K562 (cell line): ENCODE results near the gene NCOA6. TPM values are rescaled to one million over a fixed set of nuclear protein-coding genes. Genes with fewer than 3 reads are reported as not detected.

Source experiments
- CC2D1A ChIP-seq: fragments of 450-650 bp; IDR thresholded peaks from 2 replicates; pipeline ENCODE4 v1.6.1; 2017; ENCODE audit warnings: mild to moderate bottlenecking
- CTCF ChIP-seq, 3 experiments: IDR thresholded peaks in 2 of 3; conservative IDR thresholded peaks in 1 of 3; 2 replicates each; pipeline ENCODE4 v1.5.1; 2011 to 2012; ENCODE audit warnings: low read length in 3 of 3, mild to moderate bottlenecking in 3 of 3, control low read depth in 2 of 3, improper control_type of control experiment in 1 of 3, inconsistent platforms in 1 of 3, low read depth in 1 of 3, mixed read lengths in 1 of 3, moderate library complexity in 1 of 3; ENCODE audit not compliant: insufficient read depth in 2 of 3
- CTCFL ChIP-seq: IDR thresholded peaks from 2 replicates; pipeline ENCODE4 v1.6.1; 2011; ENCODE audit warnings: borderline replicate concordance, low read depth, mild to moderate bottlenecking, moderate library complexity, low read length; ENCODE audit not compliant: insufficient read depth, poor library complexity, severe bottlenecking
- DMBX1 ChIP-seq: fragments of 250-450 bp; sonication (Bioruptor Pico); IDR thresholded peaks from 2 replicates; pipeline ENCODE4 v1.8.0; 2022; ENCODE audit warnings: inconsistent platforms, mild to moderate bottlenecking, moderate library complexity, borderline replicate concordance
- ETS1 ChIP-seq: conservative IDR thresholded peaks from 2 replicates; pipeline ENCODE4 v1.6.1; 2011; ENCODE audit warnings: low read depth, mild to moderate bottlenecking, low read length; ENCODE audit not compliant: control insufficient read depth
- HSF4 ChIP-seq: fragments of 250-450 bp; sonication (Bioruptor Pico); IDR thresholded peaks from 2 replicates; pipeline ENCODE4 v2.1.2; 2022; ENCODE audit warnings: mild to moderate bottlenecking, moderate library complexity, borderline replicate concordance
- MCM2 ChIP-seq: fragments of 450-650 bp; IDR thresholded peaks from 2 replicates; pipeline ENCODE4 v1.6.1; 2017; ENCODE audit warnings: low read depth, mild to moderate bottlenecking
- NR1H2 ChIP-seq: sonication (generic); formaldehyde crosslinking; IDR thresholded peaks from 2 replicates; pipeline ENCODE4 v1.4.0; 2020; ENCODE audit warnings: mild to moderate bottlenecking, missing genetic modification reagents
- PHF20 ChIP-seq: fragments of 450-650 bp; IDR thresholded peaks from 2 replicates; pipeline ENCODE4 v1.6.1; 2018; ENCODE audit not compliant: partially characterized antibody
- RAD21 ChIP-seq, 2 experiments: fragments of 250-450 bp in 1 of 2; fragments of 450-650 bp in 1 of 2; sonication (Bioruptor Pico) in 1 of 2; formaldehyde crosslinking in 1 of 2; IDR thresholded peaks in 1 of 2; conservative IDR thresholded peaks in 1 of 2; 2 replicates each; pipeline versions ENCODE4 v1.4.0 to v1.8.0; 2020 to 2022; ENCODE audit warnings: mild to moderate bottlenecking in 2 of 2, moderate library complexity in 1 of 2
- THRB ChIP-seq: fragments of 450-650 bp; formaldehyde crosslinking; conservative IDR thresholded peaks from 2 replicates; pipeline ENCODE4 v1.4.0; 2022; ENCODE audit warnings: mild to moderate bottlenecking, missing genetic modification characterization
- TRIM25 ChIP-seq: fragments of 450-650 bp; IDR thresholded peaks from 2 replicates; pipeline ENCODE4 v1.7.0; 2016; ENCODE audit warnings: borderline replicate concordance
- ZNF224 ChIP-seq: sonication (generic); formaldehyde crosslinking; IDR thresholded peaks from 2 replicates; pipeline ENCODE4 v1.8.0; 2022; ENCODE audit warnings: mild to moderate bottlenecking, missing genetic modification reagents
- ZNF23 ChIP-seq: fragments of 250-450 bp; sonication (Bioruptor Pico); IDR thresholded peaks from 2 replicates; pipeline ENCODE4 v1.4.0; 2020; ENCODE audit warnings: mild to moderate bottlenecking
- ZNF274 ChIP-seq: IDR thresholded peaks from 2 replicates; pipeline ENCODE4 v1.6.1; 2011; ENCODE audit warnings: low read depth, mild to moderate bottlenecking, low read length, moderate library complexity, borderline replicate concordance
- ZNF644 ChIP-seq: fragments of 200-800 bp; sonication (Bioruptor generic); IDR thresholded peaks from 2 replicates; pipeline ENCODE4 v1.6.1; 2016; ENCODE audit warnings: low read depth, missing genetic modification characterization, missing compliant biosample characterization
- ZNF740 ChIP-seq, 3 experiments: fragments of 200-800 bp in 1 of 3; sonication (Bioruptor generic) in 1 of 3; sonication (generic) in 1 of 3; formaldehyde crosslinking in 1 of 3; IDR thresholded peaks; 2 replicates each; pipeline versions ENCODE4 v1.6.1 to v1.8.0; 2016 to 2022; ENCODE audit warnings: mild to moderate bottlenecking in 2 of 3, missing compliant biosample characterization in 2 of 3, missing genetic modification characterization in 2 of 3, missing genetic modification reagents in 1 of 3
- ZNF79 ChIP-seq: fragments of 250-450 bp; sonication (Bioruptor Pico); IDR thresholded peaks from 2 replicates; pipeline ENCODE4 v1.4.0; 2020; ENCODE audit warnings: low read depth, mild to moderate bottlenecking, moderate library complexity
- polyA plus RNA-seq, 8 experiments: library from polyadenylated mRNA; depleted of rRNA in 4 of 8; stranded (reverse) in 5 of 8; unstranded in 3 of 8; fragments of >200 nt; fragmentation: Nextera tagmentation in 2 of 8; fragmentation: Illumina TruSeq in 1 of 8; extraction: Ambion mirVana in 2 of 8; extraction: Trizol in 1 of 8; gene quantifications; 2 replicates each; pipeline versions ENCODE4 v1.2.1 to v1.2.3, GENCODE V29; 2011 to 2014; ENCODE audit warnings: inconsistent platforms in 1 of 8, missing spikeins in 1 of 8
- total RNA-seq, 7 experiments: library from RNA; depleted of rRNA in 6 of 7; stranded (reverse); fragments of >200 nt in 6 of 7; fragmentation: Illumina TruSeq in 2 of 7; extraction: Trizol in 2 of 7; gene quantifications; 2 replicates each; pipeline versions ENCODE4 v1.2.1 to v1.2.3, GENCODE V29; 2011 to 2021; ENCODE audit warnings: low replicate concordance in 1 of 7

The NCOA6 gene
- total and polyA plus RNA-seq, 9 of the 15 experiments (the other 6 are each of a cell fraction or from before 2014, with no cell fraction given), result 6.1 to 25.0 (median 9.5) TPM

- no peak for TF ChIP-seq CTCFL
- no peak for TF ChIP-seq MCM2
- no peak for TF ChIP-seq CC2D1A
- TF ChIP-seq ZNF740 (CRISPR knock-in tag; IDR thresholded peaks at IDR 0.05), result peak; percentile 45; the same call in 1 of the 2 replicates
- TF ChIP-seq ZNF740 (tag; IDR thresholded peaks at IDR 0.05), result no peak
- TF ChIP-seq ZNF23 (CRISPR knock-in tag), result no peak
- TF ChIP-seq ETS1, result no peak
- TF ChIP-seq RAD21 (CRISPR knock-in tag; conservative IDR thresholded peaks at IDR 0.05 in 1 of 2, IDR thresholded peaks at IDR 0.05 in 1 of 2), result peak; percentile 54 to 70
- TF ChIP-seq TRIM25, result no peak
- TF ChIP-seq ZNF79 (CRISPR knock-in tag), result no peak
- no peak for TF ChIP-seq ZNF224 (CRISPR knock-in tag)
- TF ChIP-seq NR1H2 (CRISPR knock-in tag), result no peak
- no peak for TF ChIP-seq PHF20
- TF ChIP-seq CTCF (IDR thresholded peaks at IDR 0.05 in 2 of 3, conservative IDR thresholded peaks at IDR 0.05 in 1 of 3; ENCODE audit: insufficient read depth in 2 of 3, low read depth in 1 of 3, low read length in 3 of 3), result peak; percentile 54 to 70 (median 66)
- TF ChIP-seq ZNF644 (tag), result no peak
- no peak for TF ChIP-seq DMBX1
- no peak for TF ChIP-seq THRB (CRISPR knock-in tag)
- TF ChIP-seq ZNF274, result no peak
- no peak for TF ChIP-seq HSF4 (CRISPR knock-in tag)
These were observed 116.8 kb downstream of the NCOA6 start (continued) for GRCh38 chr20:34708621-34709043.
